ENCODE results near the gene SLC7A4.

The SLC7A4 gene

GRCh38 chr22:20997536-20998257, 34.7 kb downstream of the SLC7A4 start:
- DNase-seq (ENCODE audit: low spot score): no peak

DNA sequence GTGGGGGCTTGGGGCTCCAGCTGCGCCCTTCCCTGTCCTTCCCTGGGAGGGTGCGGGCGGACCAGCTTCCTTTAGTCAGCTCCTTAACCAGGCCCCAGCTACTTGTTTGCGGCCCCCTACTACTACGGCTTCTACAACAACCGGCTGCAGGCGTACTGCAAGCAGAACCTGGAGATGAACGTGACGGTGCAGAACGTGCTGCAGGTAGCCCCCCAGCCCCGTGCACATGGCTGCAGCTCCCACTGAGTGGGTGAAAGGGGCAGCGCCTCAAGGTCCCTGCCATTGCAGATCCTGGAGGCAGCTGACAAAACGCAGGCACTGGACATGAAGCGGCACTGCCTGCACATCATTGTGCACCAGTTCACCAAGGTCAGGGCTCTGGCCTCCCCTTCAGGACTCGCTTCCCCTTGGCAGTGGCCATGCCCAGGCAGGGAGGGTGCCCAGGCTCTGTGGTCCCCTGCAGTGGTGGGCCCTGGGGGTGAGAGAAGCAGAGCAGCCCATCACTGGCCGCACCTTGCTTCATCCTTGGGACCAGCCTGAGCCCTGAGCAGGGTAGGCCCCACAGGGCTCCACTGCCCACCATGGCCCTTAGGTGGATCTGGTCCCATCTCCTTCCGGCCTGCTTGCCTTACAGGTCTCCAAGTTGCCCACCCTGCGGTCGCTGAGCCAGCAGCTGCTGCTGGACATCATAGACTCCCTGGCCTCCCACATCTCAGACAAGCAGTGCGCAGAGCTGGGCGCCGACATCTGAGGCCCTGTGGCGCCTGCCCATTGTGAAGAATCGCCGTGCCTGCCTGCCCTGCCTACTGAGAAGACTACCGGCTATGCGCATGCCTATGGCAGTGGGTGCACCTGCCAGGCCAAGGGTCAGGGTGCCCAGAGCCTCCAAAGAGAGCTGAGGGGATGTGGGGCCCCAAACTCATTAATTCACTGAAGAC, 35.5 kb downstream of the SLC7A4 start:
- no peak for DNase-seq (ENCODE audit: low spot score)

GRCh38 chr22:20996031-20996410, 36.3 kb downstream of the SLC7A4 start:
- no peak for DNase-seq (ENCODE audit: low spot score)

- no peak for DNase-seq (ENCODE audit: low spot score)
These were observed 36.9 kb downstream of the SLC7A4 start for GRCh38 chr22:20995329-20996030.

DNA sequence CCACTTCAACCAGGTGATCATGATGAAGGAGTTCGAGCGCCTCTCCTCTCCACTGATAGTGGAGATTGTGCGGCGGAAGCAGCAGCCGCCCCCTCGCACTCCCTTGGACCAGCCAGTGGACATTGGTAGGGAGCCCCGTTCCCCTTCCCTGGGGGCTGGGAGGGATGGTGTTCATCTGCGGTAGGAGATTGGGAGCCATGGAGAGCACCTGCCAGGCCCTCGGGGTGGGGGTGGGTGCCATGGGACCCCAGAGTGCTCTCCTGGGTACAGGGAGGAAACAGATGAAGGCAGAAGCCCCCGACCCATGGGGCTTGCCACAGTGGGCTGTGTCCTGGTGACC, 37.5 kb downstream of the SLC7A4 start:
- DNase-seq (ENCODE audit: low spot score): no peak

GRCh38 chr22:20994128-20994901, 38.0 kb downstream of the SLC7A4 start:
- no peak for DNase-seq (ENCODE audit: low spot score)

- no peak for DNase-seq (ENCODE audit: low spot score)
These were observed 38.8 kb downstream of the SLC7A4 start for GRCh38 chr22:20993304-20994127.

DNA sequence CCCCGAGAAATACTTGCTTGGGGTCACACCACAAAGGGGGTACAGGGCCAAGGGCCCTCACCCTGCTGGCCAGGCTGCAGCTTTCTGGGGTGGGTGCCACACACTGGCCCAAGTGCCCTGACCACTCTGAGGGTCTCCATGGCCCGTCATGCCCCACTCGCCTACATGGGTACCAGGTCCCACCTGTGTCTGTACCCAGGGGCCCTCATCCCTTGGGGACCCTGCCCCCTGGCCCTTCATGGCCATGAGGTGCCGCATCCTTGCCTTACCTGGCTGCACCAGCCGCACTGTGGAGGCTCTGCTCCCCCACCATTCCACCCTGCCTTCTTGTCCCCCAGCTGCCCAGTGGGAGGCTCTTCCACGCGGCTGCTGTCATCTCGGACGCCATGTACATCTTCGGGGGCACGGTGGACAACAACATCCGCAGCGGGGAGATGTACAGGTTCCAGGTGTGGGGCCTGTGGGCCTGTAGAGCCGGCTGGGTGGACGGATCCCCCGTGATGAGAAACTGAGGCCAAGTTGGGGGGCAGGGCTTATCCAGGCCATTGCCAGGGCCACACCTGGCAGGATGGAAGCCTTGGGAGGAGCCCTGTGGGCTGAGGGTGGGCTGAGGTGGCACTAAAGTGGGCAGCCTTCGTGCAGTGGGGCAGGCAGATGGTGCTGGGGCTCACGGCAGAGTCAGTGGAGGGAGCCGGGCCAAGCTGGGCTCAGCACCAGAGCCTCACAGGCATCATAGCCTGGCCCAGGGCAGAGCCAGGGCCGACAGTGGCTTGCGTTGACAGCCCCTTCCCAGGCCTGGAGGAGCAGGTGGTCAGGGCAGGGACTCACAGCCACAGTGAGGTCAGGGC, 39.7 kb downstream of the SLC7A4 start:
- DNase-seq (ENCODE audit: low spot score): no peak

DNA sequence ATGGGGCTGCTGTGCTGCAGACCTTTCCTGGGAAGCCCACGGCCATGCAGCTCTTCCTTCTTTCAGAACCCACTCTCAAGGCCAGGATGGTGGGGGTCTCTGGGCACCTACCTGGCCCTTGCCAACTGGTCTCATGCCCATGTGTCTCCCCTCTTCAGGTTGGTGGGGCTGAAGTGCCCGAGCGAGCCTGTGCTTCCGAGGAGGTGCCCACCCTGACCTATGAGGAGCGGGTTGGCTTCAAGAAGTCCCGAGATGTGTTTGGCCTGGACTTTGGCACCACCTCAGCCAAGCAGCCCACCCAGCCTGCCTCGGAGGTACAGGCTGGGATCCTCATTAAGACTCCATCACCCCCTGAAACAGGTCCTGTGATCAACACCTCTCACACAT, 40.3 kb downstream of the SLC7A4 start:
- no peak for DNase-seq (ENCODE audit: low spot score)

DNA sequence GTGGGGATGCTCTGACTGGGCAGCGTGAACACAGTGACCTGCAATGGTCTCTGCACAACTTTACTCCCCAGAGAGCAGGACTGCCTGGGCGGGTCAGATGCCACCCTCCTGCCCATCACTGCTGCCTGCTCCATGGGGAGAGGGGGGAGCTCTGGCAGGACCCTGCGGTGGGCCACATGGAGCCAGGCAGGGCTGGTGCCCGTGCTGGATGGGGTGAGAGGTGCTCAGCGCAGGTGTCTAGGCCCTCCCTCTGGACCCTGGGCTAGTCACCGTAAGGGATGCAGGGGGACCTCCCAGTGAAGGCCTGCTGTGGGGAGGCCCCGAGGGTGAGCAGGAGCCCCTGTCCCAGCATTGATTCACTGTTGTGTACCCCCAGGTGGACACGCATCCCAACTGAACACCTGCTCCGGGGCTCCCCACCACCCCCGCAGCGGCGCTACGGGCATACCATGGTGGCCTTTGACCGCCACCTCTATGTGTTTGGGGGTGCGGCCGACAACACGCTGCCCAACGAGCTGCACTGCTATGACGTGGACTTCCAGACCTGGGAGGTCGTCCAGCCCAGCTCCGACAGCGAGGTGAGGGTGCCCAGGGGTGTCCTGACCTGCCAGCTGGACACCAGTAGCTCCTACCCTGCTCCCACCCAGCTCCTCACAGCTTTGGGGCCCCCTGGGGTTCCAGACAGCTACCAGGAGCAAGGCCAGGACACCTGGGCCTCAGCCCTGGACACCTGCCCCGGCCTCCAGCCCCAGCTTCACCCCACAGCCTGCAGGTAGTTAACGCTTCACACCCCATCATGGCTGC, 40.9 kb downstream of the SLC7A4 start:
- no peak for DNase-seq (ENCODE audit: low spot score)

DNA sequence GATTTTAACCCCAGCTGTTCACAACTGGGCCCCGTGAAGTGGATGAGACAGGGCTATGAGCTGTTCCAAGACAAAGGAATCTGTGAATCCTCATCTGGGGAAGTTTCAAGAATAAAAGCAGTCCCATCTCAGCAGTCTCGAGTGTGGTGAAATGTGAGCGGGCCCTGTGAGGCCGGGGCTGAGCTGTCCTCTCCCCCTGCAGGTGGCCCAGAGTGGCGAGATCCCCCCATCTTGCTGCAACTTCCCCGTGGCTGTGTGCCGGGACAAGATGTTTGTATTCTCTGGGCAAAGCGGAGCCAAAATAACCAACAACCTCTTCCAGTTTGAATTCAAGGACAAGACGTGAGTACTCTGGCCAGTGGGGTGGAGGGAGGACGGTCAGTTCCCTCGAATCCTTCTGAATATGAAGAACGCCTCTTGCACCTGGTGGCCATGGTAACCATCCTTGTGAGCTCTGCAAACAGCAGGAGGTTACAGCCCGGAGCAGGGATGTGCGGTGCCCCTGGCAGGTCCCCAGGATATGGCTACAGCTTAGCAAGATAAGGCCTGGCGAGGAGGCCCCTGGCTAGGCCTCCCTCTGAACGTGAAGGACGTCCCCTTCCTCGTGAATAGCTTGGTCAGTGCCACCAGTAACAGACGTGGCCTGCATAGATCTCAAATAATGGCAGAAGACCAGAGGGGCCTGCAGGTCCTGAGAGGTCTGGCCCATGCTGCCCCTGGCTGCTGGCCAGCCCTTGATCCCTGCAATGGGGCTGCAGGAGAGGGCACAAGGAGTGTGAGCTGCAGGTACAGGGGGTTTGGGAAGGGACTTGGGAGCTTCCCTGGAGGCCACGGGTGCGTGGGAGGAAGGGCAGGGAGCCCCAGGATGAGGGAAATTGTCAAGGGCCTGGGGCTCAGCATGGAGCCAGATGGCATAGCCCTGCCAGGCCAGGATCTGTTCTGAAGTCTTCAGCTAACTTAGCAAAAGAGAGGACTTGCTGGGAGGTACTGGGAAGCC, 41.9 kb downstream of the SLC7A4 start:
- DNase-seq (ENCODE audit: low spot score): no peak

DNA sequence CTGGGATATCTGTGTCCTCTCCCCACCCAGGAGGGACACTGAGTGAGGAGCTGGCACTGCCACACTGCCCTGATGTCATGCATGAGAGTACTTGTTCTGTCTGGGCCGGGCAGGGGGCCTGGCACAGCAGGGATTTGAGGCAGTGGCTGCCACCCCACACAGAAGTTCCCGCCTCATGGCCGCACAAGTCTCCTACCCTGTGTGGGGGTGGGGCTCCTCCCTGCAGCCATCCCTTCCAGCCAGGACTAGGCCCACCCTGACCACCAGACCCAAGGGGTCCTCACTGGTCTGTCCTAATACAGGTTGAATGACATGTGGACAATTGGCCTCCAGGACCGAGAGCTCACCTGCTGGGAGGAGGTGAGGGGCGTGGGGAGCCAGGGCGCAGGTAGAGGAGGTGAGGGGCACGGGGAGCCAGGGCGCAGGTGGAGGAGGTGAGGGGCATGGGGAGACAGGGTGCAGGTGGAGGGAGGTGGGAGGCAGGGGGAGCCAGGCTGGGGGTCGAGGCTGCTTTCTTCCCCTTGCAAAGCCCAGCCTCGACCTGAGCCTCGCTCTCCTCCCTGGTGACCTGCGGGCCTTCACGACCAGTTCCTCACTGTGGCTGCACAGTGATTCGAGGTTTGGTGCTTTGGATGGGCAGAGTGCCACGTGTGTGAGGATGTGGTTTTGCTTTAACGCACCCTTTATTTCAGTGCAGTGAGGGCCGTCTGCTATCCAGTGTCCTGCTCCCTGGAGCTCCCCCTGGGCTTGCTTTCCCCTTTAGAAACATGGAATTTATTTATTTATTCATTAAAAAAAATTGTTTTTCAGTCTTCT, 42.8 kb downstream of the SLC7A4 start:
- DNase-seq (ENCODE audit: low spot score): no peak

DNA sequence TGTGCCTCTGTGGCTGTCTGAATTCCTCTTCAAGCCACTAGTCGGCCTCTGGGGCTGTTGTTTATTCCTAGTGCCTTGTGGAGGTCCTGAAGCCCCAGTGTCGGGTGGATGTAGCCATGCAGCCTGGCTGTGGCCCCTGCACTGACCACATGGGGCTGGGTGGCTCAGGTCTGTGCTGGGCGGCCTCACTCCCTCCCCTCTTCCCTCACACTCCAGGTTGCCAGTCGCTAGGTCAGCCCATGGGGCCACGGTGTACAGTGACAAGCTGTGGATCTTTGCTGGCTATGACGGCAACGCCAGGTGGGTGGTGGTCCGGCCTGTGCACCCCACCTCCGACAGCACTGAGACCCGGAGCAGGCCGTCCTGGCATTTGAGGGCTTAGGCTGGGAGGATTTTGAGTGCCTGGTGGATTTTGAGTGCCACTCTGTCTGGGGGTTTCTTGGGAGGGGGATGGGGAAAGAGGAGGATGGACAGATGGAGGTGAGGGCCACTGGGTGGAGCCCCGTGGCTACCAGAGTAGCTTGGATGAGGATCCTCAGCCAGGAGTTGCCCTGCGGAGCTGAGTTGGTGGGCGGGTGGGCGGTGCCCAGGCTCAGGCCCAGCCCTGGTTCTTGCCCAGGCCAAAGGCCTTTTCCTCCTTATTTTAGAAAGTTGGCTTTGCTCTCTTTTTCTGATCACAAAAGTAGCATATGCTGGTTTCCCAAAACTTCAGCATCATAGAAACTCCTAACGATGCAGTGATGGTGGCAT, 43.6 kb downstream of the SLC7A4 start:
- no peak for DNase-seq (ENCODE audit: low spot score)

- DNase-seq (ENCODE audit: low spot score): no peak
These were observed 45.0 kb downstream of the SLC7A4 start for GRCh38 chr22:20987375-20987774.

- DNase-seq (ENCODE audit: low spot score): no peak
These were observed 46.0 kb downstream of the SLC7A4 start for GRCh38 chr22:20986365-20986764.

GRCh38 chr22:20985720-20986119, 46.6 kb downstream of the SLC7A4 start:
- no peak for DNase-seq (ENCODE audit: low spot score)

Measured in CD4-positive, alpha-beta T cell treated with Interleukin-6 at 100 ng/mL for 8 hours (primary cell).